ENCODE data around the gene STK32B.

- TF ChIP-seq CTCF (tag by site-specific recombination; IDR thresholded peaks at IDR 0.05) (no peak), SETDB1 (IDR thresholded peaks at IDR 0.05; ENCODE audit: insufficient read length, low read length) (no peak), ZNF549 (tag by site-specific recombination; IDR thresholded peaks at IDR 0.05) (no peak), ZSCAN18 (tag by site-specific recombination; IDR thresholded peaks at IDR 0.05) (no peak), PATZ1 (tag by site-specific recombination; IDR thresholded peaks at IDR 0.05) (no peak), ZBTB44 (tag by site-specific recombination; IDR thresholded peaks at IDR 0.05) (no peak), ZNF121 (tag by site-specific recombination; IDR thresholded peaks at IDR 0.05) (no peak), ZNF677 (tag by site-specific recombination; IDR thresholded peaks at IDR 0.05) (no peak)
- TF ChIP-seq, protein P1, sequence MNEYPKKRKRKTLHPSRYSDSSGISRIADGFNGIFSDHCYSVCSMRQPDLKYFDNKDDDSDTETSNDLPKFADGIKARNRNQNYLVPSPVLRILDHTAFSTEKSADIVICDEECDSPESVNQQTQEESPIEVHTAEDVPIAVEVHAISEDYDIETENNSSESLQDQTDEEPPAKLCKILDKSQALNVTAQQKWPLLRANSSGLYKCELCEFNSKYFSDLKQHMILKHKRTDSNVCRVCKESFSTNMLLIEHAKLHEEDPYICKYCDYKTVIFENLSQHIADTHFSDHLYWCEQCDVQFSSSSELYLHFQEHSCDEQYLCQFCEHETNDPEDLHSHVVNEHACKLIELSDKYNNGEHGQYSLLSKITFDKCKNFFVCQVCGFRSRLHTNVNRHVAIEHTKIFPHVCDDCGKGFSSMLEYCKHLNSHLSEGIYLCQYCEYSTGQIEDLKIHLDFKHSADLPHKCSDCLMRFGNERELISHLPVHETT (tag by site-specific recombination; IDR thresholded peaks at IDR 0.05), result no peak
Observed at GRCh38 chr4:5118091-5118786, 67.0 kb downstream of the STK32B start.

Measured in HEK293 (cell line).